Stimulated activated CD8-positive, alpha-beta memory T cell treated with anti-CD3 and anti-CD28 coated beads, Interleukin-4, amount 100 ng/mL, for 48 hours (primary cell): ENCODE data around the gene PPP1CA.

Experiments
- DNase-seq: peaks from one replicate; pipeline ENCODE4 v3.0.0-alpha.2; 2020

PPP1CA gene

DNA sequence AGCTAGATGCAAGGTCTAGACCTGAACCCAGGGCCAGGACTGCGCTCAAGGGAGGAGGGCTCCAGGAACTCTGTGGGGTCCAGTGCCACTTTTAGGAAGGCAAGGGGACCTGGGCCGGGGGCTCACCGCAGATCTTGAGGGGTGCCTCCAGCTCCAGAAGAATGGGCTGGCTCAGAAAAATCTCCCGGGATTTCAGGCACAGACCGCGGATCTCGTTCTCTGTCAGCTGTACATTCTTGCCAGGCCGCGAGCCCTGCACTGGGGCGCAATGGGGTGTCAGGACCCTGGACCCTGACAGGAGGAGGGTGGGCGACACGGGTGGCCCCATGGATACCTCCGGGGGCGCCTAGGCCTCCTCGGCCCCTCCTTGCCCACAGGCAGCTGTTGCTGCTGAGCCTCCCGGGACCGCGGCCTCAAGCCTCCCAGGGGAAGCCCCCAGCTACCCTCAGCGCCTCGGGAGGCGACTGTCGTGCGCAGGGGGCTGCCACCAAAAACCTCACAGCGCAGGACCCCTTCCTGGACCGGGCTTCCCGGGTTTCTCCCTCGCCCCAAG is 640 bp downstream of the PPP1CA start:
- no peak for DNase-seq

DNA sequence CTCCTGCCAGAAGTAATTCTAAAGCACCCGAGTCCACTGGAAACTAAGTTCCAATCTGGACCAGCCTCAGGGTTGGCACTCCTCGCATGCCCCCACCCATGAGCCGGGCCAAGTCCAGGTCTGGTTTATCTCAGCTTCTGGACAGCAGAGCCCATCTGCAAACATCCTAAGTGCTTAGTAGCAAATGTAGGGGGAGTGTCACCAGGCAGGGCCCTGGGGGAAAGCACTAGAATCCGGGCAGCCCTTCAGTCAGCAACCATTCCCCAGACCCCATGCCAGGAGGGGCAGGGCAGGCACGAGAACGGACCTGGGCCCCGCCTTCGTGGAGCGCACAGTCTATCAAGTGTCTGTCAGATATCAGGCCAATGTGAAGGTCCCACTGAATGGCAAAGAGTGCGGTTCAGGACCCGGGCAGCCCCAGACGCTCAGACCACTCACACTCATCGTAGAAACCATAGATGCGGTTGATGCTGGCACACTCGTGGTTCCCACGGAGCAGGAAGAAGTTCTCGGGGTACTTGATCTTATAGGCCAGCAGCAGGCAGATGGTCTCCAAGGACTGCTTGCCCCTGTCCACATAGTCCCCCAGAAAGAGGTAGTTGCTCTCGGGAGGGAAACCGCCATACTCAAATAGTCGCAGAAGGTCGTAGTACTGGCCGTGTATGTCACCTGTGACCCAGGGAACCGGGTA is 1.3 kb downstream of the PPP1CA start:
- DNase-seq, result no peak

- no peak for DNase-seq
Observed at GRCh38 chr11:67398661-67399563, 2.7 kb downstream of the PPP1CA start.

GRCh38 chr11:67397986-67398660 is 3.5 kb downstream of the PPP1CA start:
- no peak for DNase-seq

DNA sequence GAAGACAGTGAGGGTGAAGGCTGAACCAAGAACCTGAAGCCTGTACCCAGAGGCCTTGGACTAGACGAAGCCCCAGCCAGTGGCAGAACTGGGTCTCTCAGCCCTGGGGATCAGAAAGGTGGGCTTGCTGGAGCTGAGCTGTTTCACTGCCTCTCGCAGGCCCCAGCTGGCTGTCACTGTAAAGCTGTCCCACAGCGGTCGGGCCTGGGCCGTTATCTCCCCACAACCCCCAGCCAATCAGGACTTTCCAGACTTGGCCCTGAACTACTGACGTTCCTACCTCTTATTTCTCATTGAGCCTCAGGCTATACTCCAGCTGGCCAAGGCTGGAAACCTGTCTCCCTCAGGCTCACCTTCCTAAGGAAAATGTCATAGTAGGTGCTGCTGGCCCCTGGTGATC is 4.1 kb downstream of the PPP1CA start:
- DNase-seq, result no peak

DNA sequence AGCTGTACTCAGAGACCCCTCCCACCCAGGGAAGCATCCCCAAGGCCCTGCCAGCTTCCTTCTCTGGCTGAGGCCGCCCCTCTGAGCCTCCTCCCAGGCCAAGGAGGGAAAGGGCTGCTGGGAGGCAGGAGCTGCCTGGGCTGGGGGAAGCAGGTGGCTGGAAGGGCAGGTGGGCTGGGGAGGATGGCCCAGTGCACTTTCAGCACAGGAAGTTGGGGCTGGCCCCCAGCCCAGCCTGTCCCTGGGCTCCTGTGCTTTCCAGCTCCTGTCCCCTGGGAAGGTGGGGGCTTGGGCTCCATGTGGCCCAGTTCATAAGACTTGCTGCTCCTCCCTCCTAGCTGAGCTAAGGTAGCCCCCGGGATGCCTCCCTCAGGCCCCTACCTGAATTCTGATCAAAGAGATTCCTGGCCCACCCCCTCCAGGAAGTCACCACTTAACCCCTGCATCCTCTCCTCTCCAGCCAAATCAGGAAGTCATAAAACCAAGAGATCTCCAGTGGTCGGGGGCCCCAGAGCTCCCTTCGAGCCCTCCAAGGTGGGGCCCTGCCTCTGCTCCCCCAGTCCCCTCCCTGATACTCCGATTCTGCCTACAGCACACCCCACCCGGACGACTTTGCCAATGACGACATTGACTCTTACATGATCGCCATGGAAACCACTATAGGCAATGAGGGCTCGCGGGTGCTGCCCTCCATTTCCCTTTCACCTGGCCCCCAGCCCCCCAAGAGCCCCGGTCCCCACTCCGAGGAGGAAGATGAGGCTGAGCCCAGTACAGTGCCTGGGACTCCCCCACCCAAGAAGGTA is 4.9 kb downstream of the PPP1CA start:
- DNase-seq, result no peak

DNA sequence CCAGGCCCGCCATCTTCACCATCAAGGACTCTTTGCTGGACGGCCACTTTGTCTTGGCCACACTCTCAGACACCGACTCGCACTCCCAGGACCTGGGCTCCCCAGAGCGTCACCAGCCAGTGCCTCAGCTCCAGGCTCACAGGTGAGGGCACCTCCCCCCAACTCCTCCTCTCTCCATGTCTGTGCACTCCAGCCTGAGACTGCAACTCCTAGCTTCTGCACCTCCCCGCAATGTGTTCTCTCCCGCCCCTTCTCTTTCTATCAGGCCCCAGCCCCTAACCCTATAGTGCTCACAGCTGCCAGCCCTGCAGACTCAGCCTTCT is 5.4 kb downstream of the PPP1CA start:
- DNase-seq, result no peak

- no peak for DNase-seq
Observed at GRCh38 chr11:67395555-67396258, 6.0 kb downstream of the PPP1CA start.

- DNase-seq, result no peak
Observed at GRCh38 chr11:67393990-67394389, 7.7 kb downstream of the PPP1CA start.

GRCh38 chr11:67393437-67393836 is 8.2 kb downstream of the PPP1CA start:
- DNase-seq, result no peak

- no peak for DNase-seq
Observed at GRCh38 chr11:67392183-67392715, 9.4 kb downstream of the PPP1CA start.

GRCh38 chr11:67391304-67392182 is 10.1 kb downstream of the PPP1CA start, which contains the start of gene RAD9A:
Gene RAD9A, plus strand, starts transcription at chr11:67391986. Its CDS starts 59 bp downstream, at chr11:67392045.
- DNase-seq, result peak; percentile 94

GRCh38 chr11:67390947-67391303 is 10.7 kb downstream of the PPP1CA start:
- no peak for DNase-seq

DNA sequence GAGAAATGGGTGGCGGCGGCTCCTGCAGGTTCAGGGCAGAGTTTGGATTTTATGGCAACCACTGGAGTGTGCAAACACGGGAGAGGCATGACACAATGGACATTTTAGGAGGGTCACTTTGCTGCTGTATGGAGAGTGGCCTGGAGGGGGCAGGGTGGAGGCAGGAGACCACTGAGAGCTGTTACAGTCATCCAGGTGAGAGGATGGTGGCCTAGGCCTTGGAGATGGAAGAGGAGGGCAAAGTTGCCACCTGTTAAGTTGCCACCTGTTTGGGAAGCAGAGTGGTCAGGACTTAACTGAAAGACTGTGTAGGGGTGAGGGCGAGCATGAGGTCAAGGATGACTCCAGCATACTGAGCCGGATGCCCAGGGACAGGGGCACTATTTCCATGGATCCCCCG is 12.2 kb downstream of the PPP1CA start:
- DNase-seq, result peak; percentile 76

- no peak for DNase-seq
Observed at GRCh38 chr11:67387518-67387917, 14.1 kb downstream of the PPP1CA start.

GRCh38 chr11:67387069-67387468 is 14.6 kb downstream of the PPP1CA start:
- no peak for DNase-seq

GRCh38 chr11:67384851-67385366 is 16.7 kb downstream of the PPP1CA start:
- no peak for DNase-seq

- peak; percentile 91 for DNase-seq
Observed at GRCh38 chr11:67382276-67383136, 19.2 kb downstream of the PPP1CA start.

- no peak for DNase-seq
Observed at GRCh38 chr11:67381244-67381972, 20.2 kb downstream of the PPP1CA start.
